ENCODE measurements around the gene MXD1.

GRCh38 chr2:69950241-69950640, 35.3 kb downstream of the MXD1 start:
- TF ChIP-seq CTCF (IDR thresholded peaks at IDR 0.05; ENCODE audit: low read depth, low read length) (no peak), MAX (IDR thresholded peaks at IDR 0.05; ENCODE audit: low read depth, low read length) (no peak), POLR2A (IDR thresholded peaks at IDR 0.05; ENCODE audit: extremely low read depth, insufficient read length) (no peak), MYC (IDR thresholded peaks at IDR 0.05; ENCODE audit: low read depth, low read length) (no peak)
